Measurements from ENCODE around the gene PARS2. TPM values are rescaled to one million over a fixed set of nuclear protein-coding genes. Genes with fewer than 3 reads are reported as not detected.

PARS2 gene
- total and polyA plus RNA-seq, 2 of the 4 experiments (the other 2 are of a cell fraction): 3.4 to 6.3 TPM

DNA sequence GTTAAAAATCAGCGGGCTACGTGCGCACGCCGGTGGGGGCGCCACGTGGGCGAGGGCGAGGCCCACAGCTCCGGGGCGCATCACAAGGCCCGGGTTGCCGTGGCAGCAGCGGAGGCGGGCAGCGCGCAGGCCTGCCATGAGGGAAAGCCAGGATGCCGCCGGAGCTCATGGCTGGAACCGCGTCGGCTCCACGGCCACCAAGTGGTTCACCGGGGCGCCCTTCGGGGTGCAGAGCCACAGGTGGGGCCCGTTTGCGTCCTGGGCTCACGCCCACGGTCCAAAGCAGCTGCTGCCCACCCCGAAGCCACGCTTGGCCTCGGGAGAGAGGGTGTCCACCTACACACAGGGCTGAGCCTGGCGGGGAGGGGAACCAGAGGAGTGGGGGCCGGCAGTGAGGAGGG lies 41.7 kb upstream of the PARS2 start:
- TF ChIP-seq CHD1 (IDR thresholded peaks at IDR 0.05; ENCODE audit: low read depth, low read length) (no peak), RCOR1 (IDR thresholded peaks at IDR 0.05; ENCODE audit: insufficient replicate concordance, low read length) (no peak), NFE2L2 (IDR thresholded peaks at IDR 0.05; ENCODE audit: low read depth, low read length) (no peak), ELK1 (IDR thresholded peaks at IDR 0.05; ENCODE audit: borderline replicate concordance, low read depth, low read length) (no peak), BHLHE40 (IDR thresholded peaks at IDR 0.05; ENCODE audit: low read depth, low read length) (no peak)
- WGBS, 2 experiments (ENCODE audit: extremely low coverage in 2 of 2, insufficient read length in 1 of 2): 76% methylated on average over 12 of the region's 35 CpGs; no CpG with 5 or more reads in 1 of the 2 experiments
- Histone ChIP-seq H3K56ac (ENCODE audit: extremely low read depth, insufficient read depth, low read length) (no peak overlapping the region), H3K4me1 (ENCODE audit: control insufficient read depth, insufficient read depth, low read length) (no peaks in the 10 kb centered on the region; the same call in 1 of the 2 replicates), H3K27me3 (ENCODE audit: control insufficient read depth, insufficient read depth, low read length) (peaks cover 14% of the 10 kb centered on the region), H2AK5ac (ENCODE audit: low read depth, low read length) (no peak overlapping the region), H2BK5ac (ENCODE audit: low read depth, low read length, poor library complexity, severe bottlenecking) (no peak overlapping the region), H4K91ac (ENCODE audit: insufficient read depth, low read depth, low read length) (no peak overlapping the region), H3K14ac (replicated peaks; ENCODE audit: low read depth, low read length) (no peak overlapping the region), H3K4me3 (ENCODE audit: insufficient read depth, low read depth, low read length) (no peak overlapping the region), H4K8ac (ENCODE audit: low read depth in 2 of 2, low read length in 2 of 2) (no peak overlapping the region), H3K9ac (ENCODE audit: low read depth, low read length) (no peak overlapping the region), H2BK120ac (ENCODE audit: low read depth, low read length) (no peak overlapping the region), H3K9me3 (ENCODE audit: control insufficient read depth, insufficient read depth, low read length) (no peaks in the 10 kb centered on the region), H3K18ac (ENCODE audit: low read depth, low read length) (no peak overlapping the region), H3K9me1 (ENCODE audit: insufficient read depth, low read length) (0 out of 2 replicates have a peak, but pooled peaks cover 4% of the 10 kb centered on the region), H2AK9ac (replicated peaks; ENCODE audit: low read depth, low read length, poor library complexity) (no peak overlapping the region), H3K27ac (ENCODE audit: insufficient read depth, low read length) (no peak overlapping the region), H3K36me3 (ENCODE audit: control insufficient read depth, insufficient read depth, low read length) (no peaks in the 10 kb centered on the region), H2BK15ac (ENCODE audit: low read depth, low read length) (no peak overlapping the region), H3K4me2 (ENCODE audit: low read depth, low read length) (no peak overlapping the region), H4K20me1 (ENCODE audit: insufficient read depth, low read length) (no peaks in the 10 kb centered on the region), H4K5ac (ENCODE audit: low read depth, low read length) (no peak overlapping the region), H3K4ac (ENCODE audit: low read depth, low read length) (no peak overlapping the region), H3K23ac (ENCODE audit: low read depth, low read length) (no peak overlapping the region), H2BK20ac (ENCODE audit: low read depth, low read length) (no peak overlapping the region), H3K79me1 (ENCODE audit: low read depth in 1 of 2, low read length in 2 of 2) (no peaks in the 10 kb centered on the region), H2AFZ (replicated peaks; ENCODE audit: low read length, poor library complexity) (no peak overlapping the region)
- dilution Hi-C loops (cut with HindIII; ENCODE audit: low sequenced_read_pairs, unreplicated experiment): no loop called here
- DNase-seq (no peak), ATAC-seq (ENCODE audit: low read depth) (no peak)
- no TSS peak for BruUV-seq (replicated peaks)
- in situ Hi-C loops (cut with MboI; ENCODE audit: low sequenced_read_pairs): no loop called here
- CTCF ChIA-PET: no interaction called here
- intact Hi-C loops (cut with micrococcal nuclease): no loop called here
- POLR2A ChIA-PET (ENCODE audit: unreplicated experiment): no interaction called here
